HG03460 (cell line): ENCODE results near the gene CCL4L2.
"Not testable (repeated sequence)": the region's sequence is repeated elsewhere in the genome, so short reads cannot be mapped to it uniquely, and the experiment has no call there.

Experiments
- ATAC-seq: cut with Tn5 transposase; IDR thresholded peaks from one replicate; pipeline ENCODE4 v1.9.1; 2021; ENCODE audit not compliant: unreplicated experiment

The CCL4L2 gene

DNA sequence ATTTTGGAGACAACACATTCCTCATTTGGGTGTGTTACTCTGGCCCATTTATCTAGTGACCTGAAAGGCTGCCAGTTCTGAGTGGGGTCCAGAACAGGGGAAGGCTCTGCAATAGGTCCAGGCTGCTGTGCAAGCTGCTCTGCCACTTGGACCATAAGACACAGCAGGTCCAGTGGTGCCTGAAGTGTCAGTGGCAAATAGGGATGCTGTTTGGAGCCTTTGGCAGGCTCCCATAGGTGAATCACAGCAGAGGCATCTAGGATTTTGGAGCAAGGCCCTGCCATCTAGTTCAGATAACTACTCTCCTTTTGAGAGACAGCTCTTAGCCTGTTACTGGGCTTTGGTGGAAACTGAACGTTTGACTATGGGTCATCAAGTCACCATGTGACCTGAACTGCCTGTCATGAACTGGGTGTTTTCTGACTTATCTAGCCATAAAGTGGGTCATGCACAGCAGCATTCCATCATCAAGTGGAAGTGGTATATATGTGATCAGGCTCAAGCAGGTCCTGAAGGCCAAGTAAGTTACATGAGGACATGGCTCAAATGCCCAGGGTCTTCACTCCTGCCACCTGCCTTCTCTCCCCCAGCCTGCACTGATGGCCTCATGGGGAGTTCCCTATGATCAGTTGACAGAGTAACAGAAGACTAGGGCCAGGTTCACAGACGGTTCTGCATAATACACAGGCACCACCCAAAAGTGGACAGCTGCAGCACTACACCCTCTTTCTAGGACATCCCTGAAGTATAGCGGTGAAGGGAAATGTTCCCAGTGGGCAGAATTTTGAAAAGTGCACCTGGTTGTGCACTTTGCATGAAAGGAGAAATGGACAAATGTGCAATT lies 10.1 kb downstream of the CCL4L2 start:
- ATAC-seq = not testable (repeated sequence)

- ATAC-seq = not testable (repeated sequence)
Observed at GRCh38 chr17:36221581-36222100, 10.8 kb downstream of the CCL4L2 start.

DNA sequence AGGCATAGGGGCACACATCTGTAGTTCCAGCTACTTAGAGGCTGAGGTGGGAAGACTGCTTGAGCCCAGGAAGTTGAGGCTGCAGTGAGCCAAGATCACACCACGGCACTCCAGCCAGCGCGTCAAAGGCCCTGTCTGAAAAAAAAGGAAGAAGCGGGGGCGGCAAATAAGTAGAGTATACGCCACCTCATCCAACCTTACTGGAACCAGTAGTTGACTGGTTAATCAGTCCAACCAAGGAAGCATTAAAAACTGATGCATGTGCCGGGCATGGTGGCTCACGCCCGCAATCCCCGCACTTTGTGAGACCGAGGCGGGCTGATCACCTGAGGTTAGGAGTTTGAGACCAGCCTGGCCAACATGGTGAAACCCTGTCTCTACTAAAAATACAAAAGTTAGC lies 12.1 kb downstream of the CCL4L2 start:
- ATAC-seq = not testable (repeated sequence)

GRCh38 chr17:36229644-36230043 lies 18.8 kb downstream of the CCL4L2 start:
- ATAC-seq = not testable (repeated sequence)

- not testable (repeated sequence) for ATAC-seq
Observed at GRCh38 chr17:36242046-36242445, 31.2 kb downstream of the CCL4L2 start.
